ENCODE results near the gene DIS3L2. TPM values are rescaled to one million over a fixed set of nuclear protein-coding genes. Genes with fewer than 3 reads are reported as not detected.

The DIS3L2 gene
- total RNA-seq, 1 donor from 2014 or later, result 25.2 TPM

GRCh38 chr2:231920366-231920765 lies 41.1 kb upstream of the DIS3L2 start:
- Histone ChIP-seq H3K4me3 (ENCODE audit: low read depth, low read length) (no peak overlapping the region), H3K36me3 (ENCODE audit: control insufficient read depth, insufficient read depth, low read length) (no peaks in the 10 kb centered on the region), H3K27me3 (ENCODE audit: control insufficient read depth, insufficient read depth, low read length) (peaks cover 42% of the 10 kb centered on the region)
- DNase-seq (ENCODE audit: low read depth), result no peak
- TF ChIP-seq CTCF (IDR thresholded peaks at IDR 0.05; ENCODE audit: insufficient read depth, low read length, poor library complexity, severe bottlenecking), result no peak

GRCh38 chr2:231920795-231921194 lies 40.7 kb upstream of the DIS3L2 start:
- Histone ChIP-seq H3K36me3 (ENCODE audit: control insufficient read depth, insufficient read depth, low read length) (no peaks in the 10 kb centered on the region), H3K4me3 (ENCODE audit: low read depth, low read length) (no peak overlapping the region), H3K27me3 (ENCODE audit: control insufficient read depth, insufficient read depth, low read length) (peaks cover 46% of the 10 kb centered on the region)
- TF ChIP-seq CTCF (IDR thresholded peaks at IDR 0.05; ENCODE audit: insufficient read depth, low read length, poor library complexity, severe bottlenecking), result no peak
- DNase-seq (ENCODE audit: low read depth), result no peak

GRCh38 chr2:231922311-231923009 lies 39.1 kb upstream of the DIS3L2 start:
- H3K4me3 ChIP-seq (ENCODE audit: low read depth, low read length), result no peak overlapping the region
- TF ChIP-seq CTCF (IDR thresholded peaks at IDR 0.05; ENCODE audit: insufficient read depth, low read length, poor library complexity, severe bottlenecking), result no peak
- no peak for DNase-seq (ENCODE audit: low read depth)
- no peaks in the 10 kb centered on the region for H3K36me3 ChIP-seq (ENCODE audit: control insufficient read depth, insufficient read depth, low read length)
- H3K27me3 ChIP-seq (ENCODE audit: control insufficient read depth, insufficient read depth, low read length), result peaks cover 59% of the 10 kb centered on the region

- no peak for DNase-seq (ENCODE audit: low read depth)
- Histone ChIP-seq H3K36me3 (ENCODE audit: control insufficient read depth, insufficient read depth, low read length) (no peaks in the 10 kb centered on the region), H3K27me3 (ENCODE audit: control insufficient read depth, insufficient read depth, low read length) (peaks cover 61% of the 10 kb centered on the region), H3K4me3 (ENCODE audit: low read depth, low read length) (no peak overlapping the region)
- TF ChIP-seq CTCF (IDR thresholded peaks at IDR 0.05; ENCODE audit: insufficient read depth, low read length, poor library complexity, severe bottlenecking), result no peak
Observed at GRCh38 chr2:231923010-231923344, 38.5 kb upstream of the DIS3L2 start.

GRCh38 chr2:231923951-231924888 lies 37.3 kb upstream of the DIS3L2 start:
- H3K4me3 ChIP-seq (ENCODE audit: low read depth, low read length), result no peak overlapping the region
- peaks cover 72% of the 10 kb centered on the region for H3K27me3 ChIP-seq (ENCODE audit: control insufficient read depth, insufficient read depth, low read length)
- no peak for TF ChIP-seq CTCF (IDR thresholded peaks at IDR 0.05; ENCODE audit: insufficient read depth, low read length, poor library complexity, severe bottlenecking)
- DNase-seq (ENCODE audit: low read depth), result no peak
- no peaks in the 10 kb centered on the region for H3K36me3 ChIP-seq (ENCODE audit: control insufficient read depth, insufficient read depth, low read length)

All from kidney epithelial cell (primary cell).